OCI-LY3 (cell line): ENCODE data around the gene F10.

ENCODE experiments used
- H2AFZ ChIP-seq: fragments of 200-600, 300-600 bp; shearing (Covaris generic); 2 replicates; pipeline ENCODE4 v1.6.0; 2014; ENCODE audit warnings: antibody characterized with exemption, low read depth, low read length
- H3K27ac ChIP-seq: fragments of 200-600, 300-600 bp; sonication (generic); 2 replicates; pipeline ENCODE4 v1.5.1; 2014; ENCODE audit warnings: mild to moderate bottlenecking, low read length, moderate library complexity, mixed read lengths
- H3K27me3 ChIP-seq: fragments of 200-600, 300-600 bp; sonication (generic); 2 replicates; pipeline ENCODE4 v1.6.1; 2014; ENCODE audit warnings: low read depth, low read length, mixed read lengths
- H3K36me3 ChIP-seq: fragments of 200-600, 300-600 bp; sonication (generic); replicated peaks from 2 replicates; pipeline ENCODE3; 2014; ENCODE audit warnings: low read depth, low read length, mixed read lengths
- H3K4me1 ChIP-seq: fragments of 300-600, 200-600 bp; sonication (generic); 2 replicates; pipeline ENCODE4 v1.6.1; 2014; ENCODE audit warnings: low read length, mixed read lengths
- H3K4me2 ChIP-seq: fragments of 200-600, 300-600 bp; sonication (generic); 2 replicates; pipeline ENCODE4 v1.6.1; 2014; ENCODE audit warnings: low read length, mixed read lengths
- H3K4me3 ChIP-seq: fragments of 300-600, 200-600 bp; sonication (generic); 2 replicates; pipeline ENCODE4 v1.5.1; 2014; ENCODE audit warnings: antibody characterized with exemption, mild to moderate bottlenecking, low read length, moderate library complexity
- H3K79me2 ChIP-seq: fragments of 300-600, 200-600 bp; shearing (Covaris generic); 2 replicates; pipeline ENCODE4 v1.6.1; 2014; ENCODE audit warnings: mild to moderate bottlenecking, low read length, mixed read lengths
- H3K9ac ChIP-seq: fragments of 300-600, 200-600 bp; shearing (Covaris generic); 2 replicates; pipeline ENCODE4 v1.6.0; 2014; ENCODE audit warnings: mild to moderate bottlenecking, low read length, moderate library complexity
- H3K9me3 ChIP-seq: fragments of 200-600, 300-600 bp; shearing (Covaris generic); 2 replicates; pipeline ENCODE4 v1.6.1; 2014; ENCODE audit warnings: low read length, mixed read lengths; ENCODE audit not compliant: insufficient read depth
- H4K20me1 ChIP-seq: fragments of 200-600, 300-600 bp; sonication (generic); 2 replicates; pipeline ENCODE4 v1.6.1; 2016; ENCODE audit warnings: low read length, mixed read lengths; ENCODE audit not compliant: insufficient read depth
- EZH2phosphoT487 ChIP-seq: fragments of 200-600 bp; shearing (Covaris generic); IDR thresholded peaks from 2 replicates; pipeline ENCODE4 v1.6.1; 2018; ENCODE audit warnings: antibody characterized with exemption, mixed run types, low read depth
- TF ChIP-seq, protein P1 (sequence below): fragments of 200-600, 300-600 bp; sonication (generic); IDR thresholded peaks from 2 replicates; pipeline ENCODE4 v1.5.1; 2014; ENCODE audit warnings: antibody characterized with exemption, low read length, low read depth

F10 gene

DNA sequence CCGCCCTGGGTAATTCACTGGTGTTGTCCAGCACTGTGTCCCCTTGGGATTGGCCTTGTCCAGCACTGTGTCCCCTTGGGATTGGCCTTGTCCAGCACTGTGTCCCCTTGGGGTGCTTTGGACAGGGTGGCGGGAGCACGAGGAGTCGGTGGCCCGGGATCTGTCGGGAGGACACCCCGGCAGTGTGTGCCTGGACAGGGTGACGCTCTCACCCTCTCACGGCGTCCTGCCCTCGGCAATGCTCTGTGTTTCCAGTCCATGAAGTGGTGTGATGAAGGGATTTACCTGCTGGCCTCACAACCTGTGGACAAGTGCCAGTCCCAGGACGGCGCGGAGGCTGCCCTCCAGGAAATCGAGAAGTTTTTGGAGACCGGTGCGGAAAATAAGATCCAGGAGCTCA is 46.9 kb upstream of the F10 start:
- H3K27ac ChIP-seq = no peak overlapping the region
- no peaks in the 10 kb centered on the region for H3K36me3 ChIP-seq
- TF ChIP-seq, protein P1, sequence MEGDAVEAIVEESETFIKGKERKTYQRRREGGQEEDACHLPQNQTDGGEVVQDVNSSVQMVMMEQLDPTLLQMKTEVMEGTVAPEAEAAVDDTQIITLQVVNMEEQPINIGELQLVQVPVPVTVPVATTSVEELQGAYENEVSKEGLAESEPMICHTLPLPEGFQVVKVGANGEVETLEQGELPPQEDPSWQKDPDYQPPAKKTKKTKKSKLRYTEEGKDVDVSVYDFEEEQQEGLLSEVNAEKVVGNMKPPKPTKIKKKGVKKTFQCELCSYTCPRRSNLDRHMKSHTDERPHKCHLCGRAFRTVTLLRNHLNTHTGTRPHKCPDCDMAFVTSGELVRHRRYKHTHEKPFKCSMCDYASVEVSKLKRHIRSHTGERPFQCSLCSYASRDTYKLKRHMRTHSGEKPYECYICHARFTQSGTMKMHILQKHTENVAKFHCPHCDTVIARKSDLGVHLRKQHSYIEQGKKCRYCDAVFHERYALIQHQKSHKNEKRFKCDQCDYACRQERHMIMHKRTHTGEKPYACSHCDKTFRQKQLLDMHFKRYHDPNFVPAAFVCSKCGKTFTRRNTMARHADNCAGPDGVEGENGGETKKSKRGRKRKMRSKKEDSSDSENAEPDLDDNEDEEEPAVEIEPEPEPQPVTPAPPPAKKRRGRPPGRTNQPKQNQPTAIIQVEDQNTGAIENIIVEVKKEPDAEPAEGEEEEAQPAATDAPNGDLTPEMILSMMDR = no peak
- TF ChIP-seq EZH2phosphoT487 = no peak
- peaks cover 5% of the 10 kb centered on the region for H3K27me3 ChIP-seq
- peaks cover 7% of the 10 kb centered on the region for H3K4me1 ChIP-seq
- no peaks in the 10 kb centered on the region for H4K20me1 ChIP-seq
- no peaks in the 10 kb centered on the region for H3K79me2 ChIP-seq
- no peak overlapping the region for H2AFZ ChIP-seq
- no peak overlapping the region for H3K4me3 ChIP-seq
- no peak overlapping the region for H3K9ac ChIP-seq
- H3K9me3 ChIP-seq = no peaks in the 10 kb centered on the region
- no peak overlapping the region for H3K4me2 ChIP-seq

DNA sequence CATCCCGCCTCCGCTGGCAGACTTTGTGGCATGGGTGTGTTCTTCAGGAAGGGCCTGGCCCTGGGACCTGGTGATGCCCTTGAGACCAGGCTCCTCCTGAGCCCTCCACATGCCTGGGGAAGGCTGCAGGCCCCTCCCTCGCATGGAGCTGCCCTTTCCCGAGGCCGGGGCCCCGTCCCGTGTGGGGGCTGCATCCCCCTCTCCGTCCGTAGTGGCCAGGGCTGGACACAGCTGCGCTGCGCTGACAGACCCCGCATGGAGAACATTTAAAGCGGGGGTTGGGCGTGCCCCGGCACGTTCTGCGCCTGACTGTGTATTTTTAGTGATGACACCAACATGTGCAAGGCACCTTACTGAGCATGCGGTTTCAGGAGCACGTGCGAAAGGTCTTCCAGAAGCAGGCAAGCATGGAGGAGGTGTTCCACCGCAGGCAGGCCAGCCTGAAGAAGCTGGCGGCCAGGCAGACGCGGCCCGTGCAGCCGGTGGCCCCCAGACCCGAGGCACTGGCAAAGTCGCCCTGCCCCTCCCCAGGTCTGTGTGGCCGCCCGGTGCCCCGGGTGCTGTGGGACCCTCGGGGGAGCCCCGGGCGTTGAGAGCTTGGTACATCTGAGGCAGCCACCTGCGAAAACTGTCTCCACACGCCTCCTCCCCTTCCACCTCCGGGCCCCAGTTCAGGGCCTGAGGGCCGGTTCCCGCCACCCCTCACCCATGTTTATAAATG is 45.8 kb upstream of the F10 start:
- H3K27me3 ChIP-seq = peaks cover 5% of the 10 kb centered on the region
- H3K9ac ChIP-seq = no peak overlapping the region
- no peak overlapping the region for H3K4me2 ChIP-seq
- no peaks in the 10 kb centered on the region for H3K4me1 ChIP-seq
- no peak overlapping the region for H2AFZ ChIP-seq
- no peaks in the 10 kb centered on the region for H4K20me1 ChIP-seq
- no peak overlapping the region for H3K4me3 ChIP-seq
- no peaks in the 10 kb centered on the region for H3K9me3 ChIP-seq
- no peaks in the 10 kb centered on the region for H3K79me2 ChIP-seq
- no peaks in the 10 kb centered on the region for H3K36me3 ChIP-seq
- TF ChIP-seq EZH2phosphoT487 = no peak
- TF ChIP-seq, protein P1 = no peak
- H3K27ac ChIP-seq = no peak overlapping the region

DNA sequence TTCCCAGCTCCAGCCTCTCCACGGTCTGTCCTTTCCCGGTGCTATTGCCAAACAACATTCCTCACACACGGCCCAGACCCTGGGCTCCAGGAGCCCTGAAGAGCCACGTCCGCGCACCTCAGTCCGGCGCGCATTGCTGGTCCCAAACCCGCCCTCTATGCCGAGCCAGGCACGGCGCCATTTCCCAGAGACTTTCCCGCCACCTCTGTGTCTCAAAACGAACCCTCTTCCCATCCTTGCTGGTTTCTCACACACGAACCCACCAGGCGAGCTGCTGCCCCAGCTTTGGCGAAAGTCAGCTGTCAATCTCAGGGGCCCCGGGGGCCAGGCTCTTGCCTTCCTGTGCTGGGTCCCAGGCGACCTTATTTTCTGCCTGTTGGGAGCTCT is 45.0 kb upstream of the F10 start:
- Histone ChIP-seq H4K20me1 (no peaks in the 10 kb centered on the region), H3K9me3 (no peaks in the 10 kb centered on the region), H3K4me2 (no peak overlapping the region), H3K27me3 (no peaks in the 10 kb centered on the region; the same call in 1 of the 2 replicates), H2AFZ (no peak overlapping the region), H3K9ac (no peak overlapping the region), H3K4me1 (no peaks in the 10 kb centered on the region), H3K27ac (no peak overlapping the region), H3K36me3 (no peaks in the 10 kb centered on the region), H3K79me2 (no peaks in the 10 kb centered on the region), H3K4me3 (no peak overlapping the region)
- TF ChIP-seq, protein P1 = no peak
- TF ChIP-seq EZH2phosphoT487 = no peak

DNA sequence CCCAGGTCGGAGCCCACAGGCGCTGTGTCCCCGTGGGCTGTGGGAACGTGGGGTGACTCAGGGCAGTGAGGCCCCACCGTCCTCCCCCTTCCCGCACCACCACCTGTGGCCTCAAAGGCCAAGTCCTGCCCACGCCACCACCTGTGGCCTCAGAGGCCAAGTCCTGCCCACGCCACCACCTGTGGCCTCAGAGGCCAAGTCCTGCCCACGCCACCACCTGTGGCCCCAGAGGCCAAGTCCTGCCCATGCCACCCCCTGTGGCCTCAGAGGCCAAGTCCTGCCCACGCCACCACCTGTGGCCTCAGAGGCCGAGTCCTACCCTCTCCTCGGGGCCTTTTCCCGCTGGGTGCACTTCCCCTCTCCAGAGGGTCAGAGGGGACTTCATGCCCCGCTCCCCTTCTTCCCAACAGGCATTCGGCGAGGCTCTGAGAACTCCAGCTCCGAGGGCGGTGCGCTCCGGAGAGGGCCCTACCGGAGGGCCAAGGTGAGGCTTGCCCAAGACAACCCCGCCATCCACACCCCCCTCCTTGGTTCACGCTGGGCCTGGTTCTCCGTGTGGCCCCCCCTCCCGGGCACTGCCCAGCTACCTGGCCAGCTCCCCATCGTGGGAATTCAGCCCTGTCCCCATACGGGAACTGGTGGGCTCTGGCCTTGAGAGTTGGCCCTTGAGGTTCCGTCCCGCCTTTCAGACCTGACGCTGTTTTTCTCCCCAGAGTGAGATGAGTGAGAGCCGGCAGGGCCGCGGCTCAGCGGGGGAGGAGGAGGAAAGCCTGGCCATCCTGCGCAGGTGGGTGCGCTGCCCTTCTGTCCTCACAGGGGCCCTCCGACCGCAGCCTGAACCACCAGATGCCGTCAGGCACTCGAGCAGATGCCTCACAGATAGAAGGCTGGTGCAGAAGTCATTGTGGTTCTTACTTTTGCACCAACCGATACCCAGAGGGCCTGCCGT is 44.4 kb upstream of the F10 start:
- no peak overlapping the region for H3K4me2 ChIP-seq
- no peak overlapping the region for H3K9ac ChIP-seq
- no peak overlapping the region for H3K4me3 ChIP-seq
- H3K4me1 ChIP-seq = no peaks in the 10 kb centered on the region
- TF ChIP-seq, protein P1 = no peak
- TF ChIP-seq EZH2phosphoT487 = no peak
- H3K36me3 ChIP-seq = no peaks in the 10 kb centered on the region
- H4K20me1 ChIP-seq = no peaks in the 10 kb centered on the region
- no peak overlapping the region for H2AFZ ChIP-seq
- H3K27ac ChIP-seq = no peak overlapping the region
- no peaks in the 10 kb centered on the region for H3K27me3 ChIP-seq
- no peaks in the 10 kb centered on the region for H3K79me2 ChIP-seq
- no peaks in the 10 kb centered on the region for H3K9me3 ChIP-seq
